H1 (cell line): ENCODE data around the gene TEAD3. TPM values are rescaled to one million over a fixed set of nuclear protein-coding genes. Genes with fewer than 3 reads are reported as not detected.

ENCODE experiments used
- microRNA-seq, 2 experiments: library from miRNA; unstranded; fragments of <30 nt; microRNA quantifications; one replicate each; pipeline versions ENCODE4 to v1.2.0, GENCODE V29; 2016 to 2020; ENCODE audit warnings: borderline microRNAs expressed in 2 of 2, borderline number of aligned reads in 2 of 2, borderline replicate concordance in 1 of 2
- polyA plus RNA-seq, 7 experiments: library from polyadenylated mRNA; depleted of rRNA in 3 of 7; stranded (reverse) in 5 of 7; unstranded in 2 of 7; fragments of >200 nt in 5 of 7; fragments of 200-250 nt in 2 of 7; gene quantifications; 1 replicate in 5 of 7; 2 replicates in 1 of 7; 4 replicates in 1 of 7; pipeline versions ENCODE4 v1.2.1 to v1.2.3, GENCODE V29; 2011 to 2013; ENCODE audit warnings: missing spikeins in 2 of 7, mixed read lengths in 2 of 7
- small RNA-seq: library from polyadenylated mRNA; stranded (forward); fragments of <200 nt; extraction: miRNeasy Mini kit (QIAGEN cat#:217004); gene quantifications from one replicate; pipeline ENCODE3, GENCODE V24; 2013; ENCODE audit not compliant: insufficient read depth
- total RNA-seq: library from RNA; stranded (reverse); fragmentation: NEBNext Ultra II Directional; extraction: Animal tissue kit (Norgen Biotek cat#: 25700); gene quantifications from 2 replicates; pipeline ENCODE4 v1.2.1, GENCODE V29; 2021

The TEAD3 gene
- total and polyA plus RNA-seq, 2 of the 8 experiments (the other 6 are each of a cell fraction or from before 2014, with no cell fraction given) = 20.1 to 28.7 TPM

Small RNA genes within 50 kb of the gene (microRNA-seq; reads per million reads assigned to microRNA genes)
- gene MIR7111 = 0 to 1.2 reads per million in 2 experiments

Small RNA genes within 50 kb of the gene (small RNA-seq; reads per million reads assigned to genes)
- gene MIR7111 = 0.69 reads per million

Other genes starting within 250 kb of the TEAD3 start
- gene ZNF76, start 237.3 kb downstream of the TEAD3 start, total RNA-seq = 17.9 and 18.3 TPM in 2 replicates
- 23.9 and 27.2 TPM in 2 replicates for gene ZNF76, start 237.3 kb downstream of the TEAD3 start, polyA plus RNA-seq (2011; rRNA removed)
- 4.1 and 4.5 TPM in 2 replicates for gene DEF6, start 199.3 kb downstream of the TEAD3 start, total RNA-seq
- 3.3 and 4.8 TPM in 2 replicates for gene DEF6, start 199.3 kb downstream of the TEAD3 start, polyA plus RNA-seq (2011; rRNA removed)
- 14.9 and 16.9 TPM in 2 replicates for gene PPARD, start 154.5 kb downstream of the TEAD3 start, total RNA-seq
- 14.6 and 18.9 TPM in 2 replicates for gene PPARD, start 154.5 kb downstream of the TEAD3 start, polyA plus RNA-seq (2011; rRNA removed)
- gene FANCE, start 44.7 kb downstream of the TEAD3 start, total RNA-seq = 16.1 and 16.4 TPM in 2 replicates
- gene FANCE, start 44.7 kb downstream of the TEAD3 start, polyA plus RNA-seq (2011; rRNA removed) = 17.0 and 19.2 TPM in 2 replicates
- 1,893 and 1,923 TPM in 2 replicates for gene RPL10A, start 28.7 kb downstream of the TEAD3 start, total RNA-seq
- gene RPL10A, start 28.7 kb downstream of the TEAD3 start, polyA plus RNA-seq (2011; rRNA removed) = 2,801 and 2,948 TPM in 2 replicates
- 5.0 and 6.8 TPM in 2 replicates for gene TULP1, start 15.8 kb upstream of the TEAD3 start, total RNA-seq
- gene TULP1, start 15.8 kb upstream of the TEAD3 start, polyA plus RNA-seq (2011; rRNA removed) = 3.2 and 4.4 TPM in 2 replicates
- gene FKBP5, start 191.8 kb upstream of the TEAD3 start, total RNA-seq = 40.4 and 41.0 TPM in 2 replicates
- 9.3 and 14.3 TPM in 2 replicates for gene FKBP5, start 191.8 kb upstream of the TEAD3 start, polyA plus RNA-seq (2011; rRNA removed)
- gene ARMC12, start 240.0 kb upstream of the TEAD3 start, total RNA-seq = 0.78 and 0.86 TPM in 2 replicates
- 3.7 and 3.9 TPM in 2 replicates for gene ARMC12, start 240.0 kb upstream of the TEAD3 start, polyA plus RNA-seq (2011; rRNA removed)